A549 treated with GW870086 at 1 μM for 4 hours (cell line): ENCODE data around the gene ALDH1A2. TPM values are rescaled to one million over a fixed set of nuclear protein-coding genes. Genes with fewer than 3 reads are reported as not detected.

Experiments
- total RNA-seq: library from RNA; stranded (reverse); fragments of 200-300 nt; extraction: Qiagen RNA extraction; gene quantifications from 5 replicates; pipeline ENCODE4 v1.2.3, GENCODE V29; 2022; ENCODE audit warnings: low read depth

ALDH1A2 gene
- 0.21 TPM in 1 of 5 replicates, not detected in the others for total RNA-seq

GRCh38 chr15:58065445-58066041 is at the start of gene ALDH1A2:
ALDH1A2 (minus strand) TSS chr15:58065711; CDS start chr15:58065650, 61 bp downstream.

Other genes with a start within 250 kb of the ALDH1A2 start
- not detected in 5 replicates for gene AQP9, start 72.7 kb upstream of the ALDH1A2 start, total RNA-seq